ENCODE results near the gene CASP2. TPM values are rescaled to one million over a fixed set of nuclear protein-coding genes. Genes with fewer than 3 reads are reported as not detected.

CASP2 gene
- total and polyA plus RNA-seq, 10 of the 15 experiments (the other 5 are each of a cell fraction or from before 2014, with no cell fraction given), result 12.1 to 60.4 (median 26.2) TPM

- in situ Hi-C loops (cut with MboI) (no loop called here), intact Hi-C loops (cut with micrococcal nuclease; ENCODE audit: unreplicated experiment) (loop anchor here (10.0 kb wide), 1 partner anchor 877 kb away; the partner anchor contains the start of gene OR2A14)
- RAD21 ChIA-PET (ENCODE audit: unreplicated experiment), result interaction anchor here (1.0 kb wide), 1 partner anchor 52 kb away, joined by 4 read pairs; no protein-coding TSS in a partner anchor
- SMC1A ChIA-PET (ENCODE audit: uncharacterized antibody, unreplicated experiment), result interaction anchor here (0.7 kb wide), 1 partner anchor 30 kb away, joined by 3 read pairs; no protein-coding TSS in a partner anchor
- Histone ChIP-seq H3K36me3 (ENCODE audit: control insufficient read depth in 2 of 2, insufficient read depth in 2 of 2, low read length in 1 of 2) (no peaks in the 10 kb centered on the region), H4K20me1 (ENCODE audit: control insufficient read depth, insufficient read depth) (no peaks in the 10 kb centered on the region), H3K27ac (ENCODE audit: control insufficient read depth, insufficient read depth) (no peak overlapping the region), H3K9ac (ENCODE audit: control insufficient read depth, insufficient read depth, low read length) (no peak overlapping the region), H3K27me3 (replicated peaks in 1 of 2; ENCODE audit: control insufficient read depth in 2 of 2, insufficient read depth in 2 of 2, low read length in 1 of 2) (no peaks in the 10 kb centered on the region), H2AFZ (ENCODE audit: control insufficient read depth, low read depth, low read length) (no peak overlapping the region), H3K9me3 (replicated peaks; ENCODE audit: control insufficient read depth, insufficient read depth, low read length) (no peaks in the 10 kb centered on the region; the same call in 2 of the 3 replicates), H3K4me3 (no peak overlapping the region), H3K79me2 (ENCODE audit: control insufficient read depth, insufficient read depth, low read length) (no peaks in the 10 kb centered on the region), H3K4me2 (ENCODE audit: control insufficient read depth, insufficient read depth) (no peak overlapping the region), H3K4me1 (ENCODE audit: control insufficient read depth, insufficient read depth, low read length) (no peaks in the 10 kb centered on the region)
- 0% methylated on average over 1 of the region's 1 CpG for WGBS (ENCODE audit: insufficient coverage, insufficient replicate concordance, low lambda C conversion rate, missing lambda C conversion rate)
- BruUV-seq (replicated peaks), result no TSS peak
- ATAC-seq (no peak), FAIRE-seq (no peak), DNase-seq (ENCODE audit: low read depth, low spot score) (no peak)
- POLR2A ChIA-PET, result no interaction called here
- CTCF ChIA-PET, result interaction anchor here (0.7 to 9.4 kb wide), 3 partner anchors 7 to 523 kb away, joined by 4 to 66 read pairs (median 4); no protein-coding TSS in a partner anchor
- TF ChIP-seq BMI1 (IDR thresholded peaks at IDR 0.05; ENCODE audit: borderline replicate concordance) (no peak), ZBTB40 (IDR thresholded peaks at IDR 0.05; ENCODE audit: borderline replicate concordance) (no peak), NFIC (IDR thresholded peaks at IDR 0.05; ENCODE audit: low read depth, low read length) (no peak), REST (IDR thresholded peaks at IDR 0.05; ENCODE audit: low read depth, low read length) (no peak), ZBTB4 (CRISPR knock-in tag; IDR thresholded peaks at IDR 0.05) (no peak), BRCA1 (IDR thresholded peaks at IDR 0.05; ENCODE audit: low read depth, low read length) (no peak), ELK1 (IDR thresholded peaks at IDR 0.05; ENCODE audit: low read depth, low read length) (no peak), POLR2A (IDR thresholded peaks at IDR 0.05; ENCODE audit: low read depth, low read length) (no peak), ASH2L (IDR thresholded peaks at IDR 0.05; ENCODE audit: borderline replicate concordance, low read depth) (no peak), IRF3 (IDR thresholded peaks at IDR 0.05) (no peak)
Observed at GRCh38 chr7:143247372-143247771, 40.8 kb upstream of the CASP2 start.
